HFFc6 (cell line): ENCODE data around the gene RAB4B. TPM values are rescaled to one million over a fixed set of nuclear protein-coding genes. Genes with fewer than 3 reads are reported as not detected.
"Not testable (repeated sequence)": the region's sequence is repeated elsewhere in the genome, so short reads cannot be mapped to it uniquely, and the experiment has no call there.

Experiments used
- DNase-seq: peaks from one replicate; pipeline ENCODE4 v3.0.0-alpha.2; 2018
- H3K27ac Mint-ChIP-seq: 2 replicates; pipeline ENCODE4 v1.8.0; 2020; ENCODE audit warnings: mild to moderate bottlenecking, mixed read lengths
- H3K27me3 Mint-ChIP-seq: 2 replicates; pipeline ENCODE4 v1.8.0; 2021; ENCODE audit warnings: mild to moderate bottlenecking, moderate library complexity, mixed read lengths; ENCODE audit not compliant: insufficient read depth
- H3K36me3 Mint-ChIP-seq: 2 replicates; pipeline ENCODE4 v1.8.0; 2021; ENCODE audit warnings: low read depth, mixed read lengths
- H3K4me1 Mint-ChIP-seq: 2 replicates; pipeline ENCODE4 v1.8.0; 2020; ENCODE audit warnings: low read depth, mixed read lengths
- H3K4me3 Mint-ChIP-seq: 2 replicates; pipeline ENCODE4 v1.8.0; 2020; ENCODE audit warnings: mild to moderate bottlenecking, moderate library complexity, mixed read lengths
- H3K9me3 Mint-ChIP-seq: 2 replicates; pipeline ENCODE4 v1.8.0; 2020; ENCODE audit warnings: mild to moderate bottlenecking, mixed read lengths
- total RNA-seq, 6 experiments: library from RNA; stranded (reverse); fragmentation: NEBNext Ultra II Directional; extraction: Animal tissue kit (Norgen Biotek cat#: 25700); gene quantifications; 2 replicates in 1 of 6; 3 replicates in 5 of 6; pipeline ENCODE4 v1.2.3, GENCODE V29; 2021
- TF ChIP-seq, protein P1 (sequence below): fragments of 200-600 bp; sonication (generic); IDR thresholded peaks from 2 replicates; pipeline ENCODE4 v1.5.0; 2021; ENCODE audit warnings: antibody characterized with exemption, mild to moderate bottlenecking

The RAB4B gene
- total RNA-seq, 6 experiments from 2014 or later: 20.4 to 26.4 (median 22.0) TPM

DNA sequence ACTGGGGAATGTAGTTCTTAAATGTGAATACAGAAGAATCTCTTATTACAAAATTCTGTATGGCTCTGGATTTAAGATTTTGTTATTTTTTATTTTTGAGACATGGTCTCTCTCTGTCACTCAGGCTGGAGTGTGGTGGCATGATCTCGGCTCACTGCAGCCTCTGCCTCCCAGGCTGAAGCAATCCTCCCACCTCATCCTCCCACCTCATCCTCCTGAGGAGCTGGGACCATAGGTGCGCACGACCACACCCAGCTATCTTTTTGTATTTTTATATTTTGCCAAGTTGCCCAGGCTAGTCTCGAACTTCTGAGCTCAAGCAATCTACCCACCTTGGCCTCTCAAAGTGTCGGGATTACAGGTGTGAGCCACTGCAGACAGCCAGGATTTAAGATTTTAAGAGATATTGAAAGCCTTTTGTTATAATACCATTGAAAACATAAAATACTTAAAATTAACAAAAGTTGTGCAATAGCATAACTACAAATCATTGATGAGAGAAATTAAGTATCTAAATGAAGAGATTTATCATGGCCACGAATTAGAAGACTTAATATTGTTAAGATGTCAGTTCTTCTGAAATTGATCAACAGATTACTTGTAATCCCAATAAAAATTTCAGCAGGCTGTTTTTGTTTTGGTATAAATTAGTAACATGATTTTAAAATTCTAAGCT lies 58.8 kb downstream of the RAB4B start:
- DNase-seq: no peak
- Mint-ChIP-seq H3K9me3 (no peaks in the 10 kb centered on the region), H3K27me3 (peaks cover 2% of the 10 kb centered on the region; the same call in 1 of the 2 replicates), H3K4me1 (peaks cover 8% of the 10 kb centered on the region), H3K27ac (no peak overlapping the region), H3K4me3 (no peak overlapping the region), H3K36me3 (0 out of 2 replicates have a peak, but pooled peaks cover 5% of the 10 kb centered on the region)
- TF ChIP-seq, protein P1, sequence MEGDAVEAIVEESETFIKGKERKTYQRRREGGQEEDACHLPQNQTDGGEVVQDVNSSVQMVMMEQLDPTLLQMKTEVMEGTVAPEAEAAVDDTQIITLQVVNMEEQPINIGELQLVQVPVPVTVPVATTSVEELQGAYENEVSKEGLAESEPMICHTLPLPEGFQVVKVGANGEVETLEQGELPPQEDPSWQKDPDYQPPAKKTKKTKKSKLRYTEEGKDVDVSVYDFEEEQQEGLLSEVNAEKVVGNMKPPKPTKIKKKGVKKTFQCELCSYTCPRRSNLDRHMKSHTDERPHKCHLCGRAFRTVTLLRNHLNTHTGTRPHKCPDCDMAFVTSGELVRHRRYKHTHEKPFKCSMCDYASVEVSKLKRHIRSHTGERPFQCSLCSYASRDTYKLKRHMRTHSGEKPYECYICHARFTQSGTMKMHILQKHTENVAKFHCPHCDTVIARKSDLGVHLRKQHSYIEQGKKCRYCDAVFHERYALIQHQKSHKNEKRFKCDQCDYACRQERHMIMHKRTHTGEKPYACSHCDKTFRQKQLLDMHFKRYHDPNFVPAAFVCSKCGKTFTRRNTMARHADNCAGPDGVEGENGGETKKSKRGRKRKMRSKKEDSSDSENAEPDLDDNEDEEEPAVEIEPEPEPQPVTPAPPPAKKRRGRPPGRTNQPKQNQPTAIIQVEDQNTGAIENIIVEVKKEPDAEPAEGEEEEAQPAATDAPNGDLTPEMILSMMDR: no peak

DNA sequence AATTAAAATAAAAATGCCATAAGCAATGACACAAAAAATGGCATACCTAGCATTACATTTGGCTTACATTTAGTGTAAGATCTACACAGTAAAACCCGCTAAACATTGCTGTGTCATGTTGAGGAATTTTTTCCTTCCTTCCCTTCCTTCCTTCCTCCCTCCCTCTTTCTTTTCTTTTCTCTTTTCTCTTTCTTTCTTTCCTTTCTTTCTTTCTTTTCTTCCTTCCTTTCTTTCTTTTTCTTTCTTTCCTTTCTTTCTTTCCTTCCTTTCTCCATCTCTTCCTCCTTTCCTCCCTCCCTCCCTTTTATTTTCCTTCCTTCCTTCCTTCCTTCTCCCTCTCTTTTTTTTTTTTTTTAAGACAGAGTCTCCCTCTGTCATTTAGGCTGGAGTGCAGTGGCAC lies 60.4 kb downstream of the RAB4B start:
- not testable (repeated sequence) for H3K9me3 Mint-ChIP-seq, H3K4me1 Mint-ChIP-seq, H3K4me3 Mint-ChIP-seq, H3K27ac Mint-ChIP-seq, H3K36me3 Mint-ChIP-seq, DNase-seq, H3K27me3 Mint-ChIP-seq

DNA sequence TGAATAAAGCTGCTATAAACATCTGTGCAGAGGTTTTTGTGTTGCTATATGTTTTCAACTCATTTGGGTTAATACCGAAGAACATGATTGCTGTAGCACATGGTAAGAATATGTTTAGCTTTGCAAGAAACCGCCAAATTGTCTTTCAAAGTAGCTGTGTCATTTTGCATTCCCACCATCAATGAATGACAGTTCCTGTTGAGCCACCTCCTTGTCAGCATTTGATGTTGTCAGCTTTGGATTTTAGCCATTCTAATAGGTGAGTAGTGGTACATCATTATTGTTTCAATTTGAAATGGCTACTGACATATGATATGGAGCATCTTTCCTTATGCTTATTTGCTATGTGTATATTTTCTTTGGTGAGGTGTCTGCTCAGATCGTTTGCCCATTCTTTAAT lies 64.0 kb downstream of the RAB4B start:
- DNase-seq, H3K36me3 Mint-ChIP-seq, H3K4me1 Mint-ChIP-seq, H3K4me3 Mint-ChIP-seq, H3K27ac Mint-ChIP-seq, H3K9me3 Mint-ChIP-seq: not testable (repeated sequence)
- H3K27me3 Mint-ChIP-seq: peaks cover 17% of the 10 kb centered on the region

DNA sequence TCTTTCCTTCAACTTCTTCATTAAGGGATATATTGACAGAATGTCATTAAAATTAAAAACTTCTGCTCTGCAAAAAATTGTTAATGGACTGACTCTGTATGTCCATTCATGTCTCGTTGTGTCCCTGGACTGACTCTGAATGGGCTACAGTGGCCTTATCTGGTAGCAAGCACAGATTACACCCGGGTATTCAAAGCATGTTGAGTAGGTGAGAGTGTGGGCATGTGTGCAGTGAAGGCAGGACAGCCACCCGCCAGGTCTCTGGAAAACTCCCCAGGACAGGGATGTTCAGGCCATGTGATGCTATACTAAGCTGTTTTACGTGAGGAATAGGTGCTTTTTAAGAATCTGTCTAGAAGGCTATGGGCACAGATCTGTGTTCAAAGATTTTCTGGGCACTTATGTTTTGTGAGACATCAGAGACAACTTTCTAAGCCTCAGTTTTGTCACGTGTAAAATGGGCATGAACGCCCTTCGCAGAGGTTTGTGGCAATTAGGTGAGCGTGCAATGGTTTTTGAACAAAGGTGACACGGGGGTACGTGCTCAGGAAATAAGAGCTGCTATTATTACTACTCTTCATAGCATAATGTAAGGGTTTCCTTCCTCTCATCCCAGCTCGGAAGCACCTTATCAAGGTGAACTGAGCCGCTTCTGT lies 65.1 kb downstream of the RAB4B start:
- not testable (repeated sequence) for H3K4me3 Mint-ChIP-seq, H3K27ac Mint-ChIP-seq, DNase-seq, H3K9me3 Mint-ChIP-seq, H3K36me3 Mint-ChIP-seq, H3K4me1 Mint-ChIP-seq
- peaks cover 22% of the 10 kb centered on the region for H3K27me3 Mint-ChIP-seq

DNA sequence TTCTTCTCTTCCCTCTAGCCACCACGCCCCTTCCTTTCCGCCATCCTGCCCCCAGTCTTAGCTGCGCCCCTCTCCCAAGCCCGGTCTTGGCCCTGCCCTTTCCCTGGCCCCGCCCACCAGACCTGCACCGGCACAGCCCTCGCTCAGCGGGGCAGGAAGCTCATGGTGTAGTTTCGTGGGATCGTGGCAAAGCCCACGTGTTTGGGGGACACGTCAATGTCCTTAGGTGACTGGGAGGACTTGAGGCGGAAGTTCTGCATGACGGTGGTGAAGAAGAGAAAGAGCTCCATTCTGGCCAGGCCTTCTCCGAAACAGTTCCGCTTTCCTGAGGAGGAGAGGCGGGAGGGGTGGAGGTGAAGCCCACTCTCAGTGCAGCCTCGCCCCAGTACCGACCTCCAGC lies 65.6 kb downstream of the RAB4B start:
- not testable (repeated sequence) for H3K9me3 Mint-ChIP-seq, H3K36me3 Mint-ChIP-seq, H3K4me1 Mint-ChIP-seq, DNase-seq, H3K4me3 Mint-ChIP-seq, H3K27ac Mint-ChIP-seq
- peaks cover 26% of the 10 kb centered on the region for H3K27me3 Mint-ChIP-seq

Other genes with a start within 250 kb of the RAB4B start
- gene SHKBP1, start 201.4 kb upstream of the RAB4B start, total RNA-seq: 10 to 100 TPM; 58.5 to 95.2 (median 83.0) TPM
- gene LTBP4, start 176.9 kb upstream of the RAB4B start, total RNA-seq: 10 to 100 TPM; 36.6 to 54.9 (median 51.4) TPM
- 10 to 100 TPM; 49.1 to 58.3 (median 53.6) TPM for gene NUMBL, start 87.6 kb upstream of the RAB4B start, total RNA-seq
- 10 to 100 TPM; 19.8 to 28.6 (median 23.6) TPM for gene COQ8B, start 61.4 kb upstream of the RAB4B start, total RNA-seq
- 10 to 100 TPM in 4 of 6 experiments, 1 to 10 TPM in 2; 9.2 to 14.9 (median 10.5) TPM for gene ITPKC, start 61.1 kb upstream of the RAB4B start, total RNA-seq
- 1 to 10 TPM; 6.7 to 8.5 (median 7.5) TPM for gene ACTMAP, start 27.8 kb upstream of the RAB4B start, total RNA-seq
- gene SNRPA, start 27.0 kb upstream of the RAB4B start, total RNA-seq: 100 to 1,000 TPM in 4 of 6 experiments, 10 to 100 TPM in 2; 87.8 to 120 (median 104) TPM
- gene MIA, start 2.7 kb upstream of the RAB4B start, total RNA-seq: not detected
- 10 to 100 TPM; 56.0 to 72.0 (median 60.1) TPM for gene EGLN2, start 20.9 kb downstream of the RAB4B start, total RNA-seq
- not detected for gene CYP2A6, start 72.2 kb downstream of the RAB4B start, total RNA-seq
- not detected for gene CYP2A7, start 104.0 kb downstream of the RAB4B start, total RNA-seq
- gene CYP2B6, start 213.0 kb downstream of the RAB4B start, total RNA-seq: not detected